NCI-H187 (cell line): ENCODE results near the gene KCTD13.
"Not testable (repeated sequence)": the region's sequence is repeated elsewhere in the genome, so short reads cannot be mapped to it uniquely, and the experiment has no call there.

ENCODE experiments used
- DNase-seq, 2 experiments: peaks; one replicate each; lab custom pipeline; 2025; lab: John Stamatoyannopoulos, UW

The KCTD13 gene

GRCh38 chr16:29947897-29948296, 21.9 kb upstream of the KCTD13 start:
- DNase-seq = no peak

GRCh38 chr16:29943846-29944799, 18.1 kb upstream of the KCTD13 start:
- peak in 1 of 2 experiments; percentile 14 for DNase-seq

- no peak for DNase-seq
Observed at GRCh38 chr16:29940656-29941055, 14.6 kb upstream of the KCTD13 start.

- not testable (repeated sequence) for DNase-seq
Observed at GRCh38 chr16:29931750-29932149, 5.7 kb upstream of the KCTD13 start.

- no peak for DNase-seq
Observed at GRCh38 chr16:29927070-29927905, 1.3 kb upstream of the KCTD13 start.

GRCh38 chr16:29926711-29927052, 656 bp upstream of the KCTD13 start:
- no peak for DNase-seq

- DNase-seq = no peak
Observed at GRCh38 chr16:29925105-29925756, 795 bp downstream of the KCTD13 start.

GRCh38 chr16:29922986-29923501, 3.0 kb downstream of the KCTD13 start:
- no peak for DNase-seq

- DNase-seq = no peak
Observed at GRCh38 chr16:29922326-29922725, 3.7 kb downstream of the KCTD13 start.

GRCh38 chr16:29921034-29921385, 5.0 kb downstream of the KCTD13 start:
- no peak for DNase-seq

GRCh38 chr16:29920288-29921033, 5.6 kb downstream of the KCTD13 start:
- no peak for DNase-seq

- no peak for DNase-seq
Observed at GRCh38 chr16:29916979-29917378, 9.0 kb downstream of the KCTD13 start.

GRCh38 chr16:29915590-29916247, 10.3 kb downstream of the KCTD13 start:
- DNase-seq = no peak

GRCh38 chr16:29913514-29913913, 12.5 kb downstream of the KCTD13 start:
- DNase-seq = no peak

- DNase-seq = no peak
Observed at GRCh38 chr16:29912087-29912486, 13.9 kb downstream of the KCTD13 start.

- DNase-seq = no peak
Observed at GRCh38 chr16:29911676-29912010, 14.4 kb downstream of the KCTD13 start.

- no peak for DNase-seq
Observed at GRCh38 chr16:29910819-29911675, 15.0 kb downstream of the KCTD13 start.

GRCh38 chr16:29909851-29910250, 16.2 kb downstream of the KCTD13 start:
- DNase-seq = not testable (repeated sequence)

GRCh38 chr16:29909391-29909790, 16.6 kb downstream of the KCTD13 start:
- no peak for DNase-seq

GRCh38 chr16:29908719-29909220, 17.3 kb downstream of the KCTD13 start:
- DNase-seq = no peak
